Gastroesophageal sphincter (tissue), 4 donors: Measurements from ENCODE around the gene CRTC2. TPM values are rescaled to one million over a fixed set of nuclear protein-coding genes. Genes with fewer than 3 reads are reported as not detected.

Experiments
- ATAC-seq: fragments of 150-250 bp; one replicate; pipeline ENCODE4 v1.9.1; 2016; ENCODE audit warnings: mild to moderate bottlenecking, moderate library complexity
- H3K27ac ChIP-seq, 4 donors: fragments of 200-600 bp; sonication (generic) in 3 of 4; 1 replicate in 3 of 4; 2 replicates in 1 of 4; pipeline ENCODE4 v1.5.1; 2016 to 2019
- H3K27me3 ChIP-seq: fragments of 200-600 bp; sonication (generic); one replicate; pipeline ENCODE4 v1.5.1; 2019
- H3K36me3 ChIP-seq, 2 donors: fragments of 200-600 bp; sonication (generic); one replicate each; pipeline ENCODE4 v1.5.1; 2019; ENCODE audit warnings: control low read depth in 1 of 2
- H3K4me1 ChIP-seq, 3 donors: fragments of 200-600 bp; sonication (generic); 1 replicate in 2 of 3; 2 replicates in 1 of 3; pipeline ENCODE4 v1.5.1; 2016 to 2019; ENCODE audit warnings: control low read depth in 2 of 3
- H3K4me3 ChIP-seq, 2 donors: fragments of 200-600 bp; sonication (generic); one replicate each; pipeline ENCODE4 v1.5.1; 2019; ENCODE audit warnings: mild to moderate bottlenecking in 1 of 2, moderate library complexity in 1 of 2
- H3K9me3 ChIP-seq, 3 donors: fragments of 200-600 bp; sonication (generic); one replicate each; pipeline ENCODE4 v1.5.1; 2017 to 2019; ENCODE audit warnings: control low read depth in 2 of 3
- EP300 ChIP-seq: sonication (generic); formaldehyde crosslinking; IDR thresholded peaks from one replicate; pipeline ENCODE4 v1.6.1; 2017; ENCODE audit warnings: antibody characterized with exemption, mild to moderate bottlenecking
- POLR2A ChIP-seq, 2 donors: fragments of 450-650 bp; IDR thresholded peaks; one replicate each; pipeline ENCODE4 v1.6.1; 2017; ENCODE audit warnings: antibody characterized with exemption in 2 of 2, mild to moderate bottlenecking in 2 of 2, moderate library complexity in 1 of 2
- POLR2AphosphoS5 ChIP-seq: sonication (generic); formaldehyde crosslinking; IDR thresholded peaks from one replicate; pipeline ENCODE4 v1.6.1; 2017; ENCODE audit warnings: antibody characterized with exemption
- WGBS, 2 donors: methylation state at CpG; one replicate each; pipeline ENCODE4 v1.1.5; 2018; ENCODE audit warnings: low coverage in 1 of 2; 5-methylcytosine and 5-hydroxymethylcytosine counted together
- total RNA-seq, 4 donors: library from RNA; depleted of rRNA; stranded (reverse); fragments of >200 nt; gene quantifications; one replicate each; pipeline ENCODE4 v1.1.0, GENCODE V29; 2016
- TF ChIP-seq, protein P1 (sequence below), 4 experiments: fragments of 200-600 bp in 2 of 4; fragments of 450-650 bp in 2 of 4; sonication (generic) in 1 of 4; IDR thresholded peaks; one replicate each; pipeline ENCODE4 v1.5.1; 2017 to 2019; ENCODE audit warnings: antibody characterized with exemption in 4 of 4, mild to moderate bottlenecking in 2 of 4, moderate library complexity in 2 of 4

CRTC2 gene
- total RNA-seq, 4 donors from 2014 or later, result 13.9 to 21.2 (median 15.6) TPM

DNA sequence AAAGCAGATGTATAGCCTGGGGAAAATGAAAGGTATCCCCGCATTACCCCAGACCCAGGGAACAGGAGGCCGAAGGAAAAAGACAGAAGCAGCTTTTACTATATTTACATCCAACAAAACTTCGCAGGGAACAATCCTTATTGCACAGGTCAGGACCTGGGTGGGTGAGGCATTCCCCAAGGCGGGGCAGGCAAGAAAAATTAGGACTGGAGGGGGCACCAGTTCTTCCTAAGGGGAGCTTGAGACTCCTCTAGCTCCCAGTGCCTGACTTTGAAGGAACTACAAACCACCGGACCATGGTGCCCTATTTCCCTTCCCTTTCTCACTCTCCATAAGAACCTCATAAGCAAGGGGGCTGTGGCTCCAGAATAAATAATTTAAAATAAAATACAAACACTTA is 29.0 kb downstream of the CRTC2 start:
- peak overlapping the region in 3 of 4 donors; percentile 38 to 51 (median 38) for H3K27ac ChIP-seq
- H3K27me3 ChIP-seq, result no peaks in the 10 kb centered on the region
- no peak for ATAC-seq
- 89 to 92% methylated on average over 3 to 5 of the region's 5 CpGs for WGBS, 2 donors
- H3K4me1 ChIP-seq, result peaks cover 0 to 13% (median 0%) of the 10 kb centered on the region in 3 donors
- no peak for TF ChIP-seq POLR2AphosphoS5
- no peak for TF ChIP-seq EP300
- TF ChIP-seq POLR2A (IDR thresholded peaks at IDR 0.05), result no peak
- TF ChIP-seq, protein P1, sequence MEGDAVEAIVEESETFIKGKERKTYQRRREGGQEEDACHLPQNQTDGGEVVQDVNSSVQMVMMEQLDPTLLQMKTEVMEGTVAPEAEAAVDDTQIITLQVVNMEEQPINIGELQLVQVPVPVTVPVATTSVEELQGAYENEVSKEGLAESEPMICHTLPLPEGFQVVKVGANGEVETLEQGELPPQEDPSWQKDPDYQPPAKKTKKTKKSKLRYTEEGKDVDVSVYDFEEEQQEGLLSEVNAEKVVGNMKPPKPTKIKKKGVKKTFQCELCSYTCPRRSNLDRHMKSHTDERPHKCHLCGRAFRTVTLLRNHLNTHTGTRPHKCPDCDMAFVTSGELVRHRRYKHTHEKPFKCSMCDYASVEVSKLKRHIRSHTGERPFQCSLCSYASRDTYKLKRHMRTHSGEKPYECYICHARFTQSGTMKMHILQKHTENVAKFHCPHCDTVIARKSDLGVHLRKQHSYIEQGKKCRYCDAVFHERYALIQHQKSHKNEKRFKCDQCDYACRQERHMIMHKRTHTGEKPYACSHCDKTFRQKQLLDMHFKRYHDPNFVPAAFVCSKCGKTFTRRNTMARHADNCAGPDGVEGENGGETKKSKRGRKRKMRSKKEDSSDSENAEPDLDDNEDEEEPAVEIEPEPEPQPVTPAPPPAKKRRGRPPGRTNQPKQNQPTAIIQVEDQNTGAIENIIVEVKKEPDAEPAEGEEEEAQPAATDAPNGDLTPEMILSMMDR (IDR thresholded peaks at IDR 0.05), result no peak
- no peaks in the 10 kb centered on the region for H3K9me3 ChIP-seq
- H3K4me3 ChIP-seq, result no peak overlapping the region
- H3K36me3 ChIP-seq, result peaks cover 0 to 56% of the 10 kb centered on the region in 2 donors

- peak overlapping the region in 3 of 4 donors; percentile 38 to 51 (median 38) for H3K27ac ChIP-seq
Measured at GRCh38 chr1:153928791-153929341, 29.5 kb downstream of the CRTC2 start.

GRCh38 chr1:153928245-153928644 is 30.2 kb downstream of the CRTC2 start:
- ATAC-seq, result no peak
- whole genome bisulfite sequencing, 2 donors, result 80 to 100% methylated on average over 1 of the region's 1 CpG
- H3K27ac ChIP-seq, result peak overlapping the region in 3 of 4 donors; percentile 8 to 44 (median 38)
- H3K36me3 ChIP-seq, result peaks cover 0 to 44% of the 10 kb centered on the region in 2 donors
- no peak overlapping the region for H3K4me3 ChIP-seq
- H3K4me1 ChIP-seq, result peaks cover 0 to 22% (median 7%) of the 10 kb centered on the region in 3 donors
- H3K9me3 ChIP-seq, result no peaks in the 10 kb centered on the region
- no peak for TF ChIP-seq POLR2AphosphoS5
- TF ChIP-seq, protein P1 (IDR thresholded peaks at IDR 0.05), result no peak
- TF ChIP-seq POLR2A (IDR thresholded peaks at IDR 0.05), result no peak
- TF ChIP-seq EP300, result no peak
- H3K27me3 ChIP-seq, result no peaks in the 10 kb centered on the region

More at GRCh38 chr1:153928791-153929341, 29.5 kb downstream of the CRTC2 start:
- H3K36me3 ChIP-seq, result peaks cover 0 to 50% of the 10 kb centered on the region in 2 donors
- ATAC-seq, result no peak
- H3K27me3 ChIP-seq, result no peaks in the 10 kb centered on the region
- 46 to 70% methylated on average over 4 of the region's 4 CpGs for WGBS, 2 donors
- TF ChIP-seq EP300, result no peak
- TF ChIP-seq, protein P1 (IDR thresholded peaks at IDR 0.05), result no peak
- TF ChIP-seq POLR2AphosphoS5, result no peak
- TF ChIP-seq POLR2A (IDR thresholded peaks at IDR 0.05), result no peak
- H3K4me3 ChIP-seq, result no peak overlapping the region
- H3K4me1 ChIP-seq, result peaks cover 0 to 18% (median 3%) of the 10 kb centered on the region in 3 donors
- no peaks in the 10 kb centered on the region for H3K9me3 ChIP-seq

DNA sequence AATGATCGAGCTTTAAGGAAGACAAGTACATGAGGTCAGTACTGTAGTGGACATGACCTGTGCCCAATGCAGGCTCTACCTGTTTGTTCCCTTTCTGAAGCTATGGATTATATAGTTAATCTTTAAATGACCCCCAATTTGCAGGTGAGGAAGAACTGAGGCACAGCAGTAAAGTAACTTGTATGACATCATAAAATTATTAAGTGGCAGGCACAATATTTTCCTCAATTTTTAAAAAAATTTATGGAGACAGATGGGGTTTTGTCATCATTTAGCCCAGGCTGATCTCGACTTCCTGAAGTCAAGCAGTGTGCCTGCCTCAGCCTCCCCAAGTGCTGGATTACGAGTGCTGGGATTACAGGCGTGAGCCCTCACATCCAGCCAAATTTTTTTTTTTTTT is 32.0 kb downstream of the CRTC2 start:
- TF ChIP-seq, protein P1 (IDR thresholded peaks at IDR 0.05), result no peak
- TF ChIP-seq EP300 (no peak), POLR2A (IDR thresholded peaks at IDR 0.05) (no peak), POLR2AphosphoS5 (no peak)
- 69 to 80% methylated on average over 2 to 4 of the region's 4 CpGs for WGBS, 2 donors
- H3K4me3 ChIP-seq, result no peak overlapping the region

More for the DNA sequence above, 32.0 kb downstream of the CRTC2 start:
- peaks cover 0 to 27% (median 10%) of the 10 kb centered on the region in 3 donors for H3K4me1 ChIP-seq
- H3K27ac ChIP-seq, result no peak overlapping the region
- no peak for ATAC-seq
- H3K27me3 ChIP-seq, result no peaks in the 10 kb centered on the region
- H3K9me3 ChIP-seq, result no peaks in the 10 kb centered on the region
- peaks cover 0 to 25% of the 10 kb centered on the region in 2 donors for H3K36me3 ChIP-seq
